H1 (cell line): Measurements from ENCODE around the gene APH1A. TPM values are rescaled to one million over a fixed set of nuclear protein-coding genes. Genes with fewer than 3 reads are reported as not detected.

Experiments
- CTCF ChIA-PET: fragments of 300-600 bp; sonication (Branson Sonifier 250); formaldehyde crosslinking; loops from one replicate; lab custom pipeline; 2021; ENCODE audit not compliant: partially characterized antibody; lab: Charles Lee
- POLR2A ChIA-PET: fragments of 300-600 bp; sonication (Branson Sonifier 250); formaldehyde crosslinking; loops from one replicate; lab custom pipeline; 2021; ENCODE audit warnings: inconsistent platforms; ENCODE audit not compliant: partially characterized antibody; lab: Charles Lee
- DNase-seq, 2 experiments: peaks; one replicate each; pipeline versions ENCODE4 v3.0.0 to v3.0.0-alpha.2; 2010 to 2022; ENCODE audit warnings: low spot score in 2 of 2, low read depth in 1 of 2, mixed read lengths in 1 of 2
- FAIRE-seq: peaks from 2 replicates; lab custom pipeline; 2011; peaks lifted over from hg19 to GRCh38; lab: Jason Lieb, UNC
- H2AFZ ChIP-seq: 2 replicates; pipeline ENCODE4 v1.8.1; 2012; ENCODE audit warnings: low read length, inconsistent platforms
- H2AK5ac ChIP-seq: 2 replicates; pipeline ENCODE4 v1.6.1; 2013; ENCODE audit warnings: low read depth, low read length
- H2BK120ac ChIP-seq: replicated peaks from 2 replicates; pipeline ENCODE3; 2013; ENCODE audit warnings: low read depth, low read length, inconsistent platforms
- H2BK12ac ChIP-seq: 2 replicates; pipeline ENCODE4 v1.6.1; 2013; ENCODE audit warnings: low read depth, low read length
- H2BK15ac ChIP-seq: 2 replicates; pipeline ENCODE4 v1.6.1; 2013; ENCODE audit warnings: low read length
- H2BK20ac ChIP-seq: 2 replicates; pipeline ENCODE4 v1.6.1; 2013; ENCODE audit warnings: low read length
- H2BK5ac ChIP-seq: 2 replicates; pipeline ENCODE4 v1.6.1; 2013; ENCODE audit warnings: low read depth, low read length
- H3K14ac ChIP-seq: 2 replicates; pipeline ENCODE4 v1.6.1; 2013; ENCODE audit warnings: inconsistent platforms; ENCODE audit not compliant: insufficient read length
- H3K18ac ChIP-seq: 2 replicates; pipeline ENCODE4 v1.6.1; 2013; ENCODE audit warnings: low read length; ENCODE audit errors: extremely low read depth
- H3K23ac ChIP-seq: 2 replicates; pipeline ENCODE4 v1.6.1; 2013; ENCODE audit warnings: inconsistent platforms; ENCODE audit not compliant: insufficient read length
- H3K23me2 ChIP-seq: 2 replicates; pipeline ENCODE4 v1.6.1; 2013; ENCODE audit warnings: low read depth, low read length
- H3K27ac ChIP-seq: 2 replicates; pipeline ENCODE4 v1.6.1; 2011; ENCODE audit warnings: low read depth, low read length, inconsistent platforms
- H3K27me3 ChIP-seq, 4 experiments: replicated peaks in 1 of 4; 1 replicate in 1 of 4; 2 replicates in 3 of 4; pipeline versions ENCODE4 v1.6.1 to v1.8.1; 2011 to 2013; ENCODE audit warnings: low read length in 3 of 4, mild to moderate bottlenecking in 3 of 4, inconsistent platforms in 2 of 4, mixed read lengths in 2 of 4, moderate library complexity in 1 of 4; ENCODE audit not compliant: control insufficient read depth in 3 of 4, insufficient read depth in 3 of 4; ENCODE audit errors: extremely low read depth in 1 of 4
- H3K36me3 ChIP-seq, 4 experiments: 2 replicates each; pipeline versions ENCODE4 v1.6.1 to v1.8.1; 2011 to 2013; ENCODE audit warnings: mild to moderate bottlenecking in 4 of 4, low read length in 3 of 4, moderate library complexity in 2 of 4, control low read depth in 1 of 4, inconsistent platforms in 1 of 4; ENCODE audit not compliant: insufficient read depth in 4 of 4, control insufficient read depth in 2 of 4
- H3K4ac ChIP-seq: replicated peaks from 2 replicates; pipeline ENCODE3; 2013; ENCODE audit warnings: low read length, low read depth, mixed read lengths, inconsistent platforms; ENCODE audit not compliant: insufficient read length
- H3K4me1 ChIP-seq, 4 experiments: replicated peaks in 1 of 4; 1 replicate in 1 of 4; 2 replicates in 3 of 4; pipeline versions ENCODE4 v1.6.1 to v1.8.1; 2011 to 2013; ENCODE audit warnings: low read length in 3 of 4, inconsistent platforms in 2 of 4, mixed read lengths in 1 of 4; ENCODE audit not compliant: insufficient read depth in 4 of 4, control insufficient read depth in 3 of 4
- H3K4me2 ChIP-seq, 2 experiments: 2 replicates each; pipeline versions ENCODE4 v1.6.1 to v1.8.1; 2011 to 2013; ENCODE audit warnings: low read depth in 2 of 2, low read length in 2 of 2, control low read depth in 1 of 2, inconsistent platforms in 1 of 2, mild to moderate bottlenecking in 1 of 2; ENCODE audit not compliant: insufficient read depth in 1 of 2
- H3K4me3 ChIP-seq, 4 experiments: fragments of 200-600, 300-600 bp in 1 of 4; sonication (generic), shearing (Covaris generic), sonication (Bioruptor Twin) in 1 of 4; 2 replicates each; pipeline versions ENCODE4 v1.5.1 to v1.8.1; 2011 to 2016; ENCODE audit warnings: low read length in 4 of 4, low read depth in 3 of 4, control low read depth in 2 of 4, inconsistent platforms in 2 of 4, mild to moderate bottlenecking in 2 of 4, mixed read lengths in 1 of 4, moderate library complexity in 1 of 4; ENCODE audit not compliant: insufficient read depth in 2 of 4; ENCODE audit errors: extremely low read depth in 1 of 4
- H3K56ac ChIP-seq: replicated peaks from 2 replicates; pipeline ENCODE3; 2013; ENCODE audit warnings: low read depth, mild to moderate bottlenecking, mixed read lengths, low read length, inconsistent platforms; ENCODE audit not compliant: insufficient read length
- H3K79me1 ChIP-seq: 2 replicates; pipeline ENCODE4 v1.6.1; 2013; ENCODE audit warnings: low read depth, low read length, control low read depth
- H3K79me2 ChIP-seq, 2 experiments: 2 replicates each; pipeline versions ENCODE4 v1.6.1 to v1.8.1; 2012 to 2013; ENCODE audit warnings: low read length in 2 of 2, mild to moderate bottlenecking in 2 of 2, inconsistent platforms in 1 of 2; ENCODE audit not compliant: insufficient read depth in 2 of 2, control insufficient read depth in 1 of 2
- H3K9ac ChIP-seq, 4 experiments: replicated peaks in 1 of 4; 1 replicate in 1 of 4; 2 replicates in 3 of 4; pipeline versions ENCODE4 v1.6.1 to v1.8.1; 2011 to 2013; ENCODE audit warnings: low read depth in 3 of 4, low read length in 3 of 4, control low read depth in 2 of 4, mild to moderate bottlenecking in 2 of 4, moderate library complexity in 2 of 4, inconsistent platforms in 1 of 4; ENCODE audit errors: extremely low read depth in 1 of 4
- H3K9me3 ChIP-seq, 2 experiments: 2 replicates each; pipeline versions ENCODE4 v1.6.1 to v1.8.1; 2012 to 2013; ENCODE audit warnings: mild to moderate bottlenecking in 2 of 2, moderate library complexity in 2 of 2, control low read depth in 1 of 2, inconsistent platforms in 1 of 2, low read depth in 1 of 2, low read length in 1 of 2, mixed read lengths in 1 of 2; ENCODE audit not compliant: insufficient read depth in 2 of 2
- H4K20me1 ChIP-seq, 2 experiments: replicated peaks in 1 of 2; 2 replicates each; pipeline versions ENCODE3 to v1.8.1; 2011 to 2013; ENCODE audit warnings: inconsistent platforms in 2 of 2, low read length in 2 of 2, mild to moderate bottlenecking in 1 of 2; ENCODE audit not compliant: insufficient read depth in 2 of 2, control insufficient read depth in 1 of 2
- H4K5ac ChIP-seq: 2 replicates; pipeline ENCODE4 v1.6.1; 2013; ENCODE audit warnings: low read length, low read depth, mixed read lengths, inconsistent platforms; ENCODE audit not compliant: insufficient read length
- H4K8ac ChIP-seq: 2 replicates; pipeline ENCODE4 v1.8.0; 2013; ENCODE audit warnings: mild to moderate bottlenecking, moderate library complexity, low read length, inconsistent platforms; ENCODE audit not compliant: insufficient read depth; ENCODE audit errors: extremely low read depth
- H4K91ac ChIP-seq: replicated peaks from 2 replicates; pipeline ENCODE3; 2013; ENCODE audit warnings: low read length, mixed read lengths, inconsistent platforms; ENCODE audit not compliant: insufficient read length
- WGBS, 2 experiments: shearing (Covaris generic) in 1 of 2; methylation state at CpG; one replicate each; pipeline versions ENCODE4 v1.1.6 to v1.1.7; 2013 to 2015; ENCODE audit warnings: low lambda C conversion rate in 2 of 2, mixed read lengths in 2 of 2, inconsistent platforms in 1 of 2, low coverage in 1 of 2, missing lambda C conversion rate in 1 of 2; ENCODE audit not compliant: insufficient replicate concordance in 2 of 2, insufficient coverage in 1 of 2, insufficient read length in 1 of 2; ENCODE audit errors: extremely low coverage in 1 of 2, missing lambda C conversion rate in 1 of 2; 5-methylcytosine and 5-hydroxymethylcytosine counted together
- polyA plus RNA-seq, 7 experiments: library from polyadenylated mRNA; depleted of rRNA in 3 of 7; stranded (reverse) in 5 of 7; unstranded in 2 of 7; fragments of >200 nt in 5 of 7; fragments of 200-250 nt in 2 of 7; gene quantifications; 1 replicate in 5 of 7; 2 replicates in 1 of 7; 4 replicates in 1 of 7; pipeline versions ENCODE4 v1.2.1 to v1.2.3, GENCODE V29; 2011 to 2013; ENCODE audit warnings: missing spikeins in 2 of 7, mixed read lengths in 2 of 7
- total RNA-seq: library from RNA; stranded (reverse); fragmentation: NEBNext Ultra II Directional; extraction: Animal tissue kit (Norgen Biotek cat#: 25700); gene quantifications from 2 replicates; pipeline ENCODE4 v1.2.1, GENCODE V29; 2021

APH1A gene
- total and polyA plus RNA-seq, 2 of the 8 experiments (the other 6 are each of a cell fraction or from before 2014, with no cell fraction given), result 111 to 183 TPM

- H3K4me3 ChIP-seq, result peak overlapping the region; percentile 69 to 86 (median 81)
- peaks cover 0 to 7% (median 7%) of the 10 kb centered on the region in 4 experiments; a peak in 4 of 7 replicates for H3K27me3 ChIP-seq
- peak; percentile 36 for FAIRE-seq
- H2BK5ac ChIP-seq, result peak overlapping the region; percentile 83; the same call in 1 of the 2 replicates
- peak overlapping the region; percentile 41; the same call in 1 of the 2 replicates for H2BK12ac ChIP-seq
- peak overlapping the region; percentile 88 for H3K27ac ChIP-seq
- H3K9me3 ChIP-seq, result no peaks in the 10 kb centered on the region
- no peak overlapping the region for H3K14ac ChIP-seq
- no peak overlapping the region for H2BK20ac ChIP-seq
- H2AFZ ChIP-seq, result 0 out of 2 replicates have a peak overlapping the region, but pooled peaks have one; percentile 39
- H3K18ac ChIP-seq, result peak overlapping the region; percentile 84; the same call in 1 of the 2 replicates
- no peak overlapping the region for H3K23ac ChIP-seq
- peak overlapping the region; percentile 84 to 94 for H3K4me2 ChIP-seq
- 4% methylated on average over 15 of the region's 15 CpGs; no CpG with 5 or more reads in 1 of the 2 experiments for WGBS, 2 experiments
- ChIA-PET CTCF (interaction anchor here (0.6 to 16.5 kb wide), 10 partner anchors 10 to 843 kb away, joined by 3 to 326 read pairs (median 4); partner anchors contain the start of genes APH1A, C1orf54 and CA14), POLR2A (interaction anchor here (0.5 to 25.2 kb wide), 8 partner anchors 10 to 245 kb away, joined by 3 to 535 read pairs (median 10); partner anchors contain the start of genes APH1A, C1orf54, CA14 and RPRD2)
- H3K79me2 ChIP-seq, result no peaks in the 10 kb centered on the region
- no peak overlapping the region for H2BK120ac ChIP-seq
- no peaks in the 10 kb centered on the region for H3K79me1 ChIP-seq
- H3K36me3 ChIP-seq, result peaks cover 1 to 12% (median 5%) of the 10 kb centered on the region in 4 experiments; a peak in 6 of 8 replicates
- H3K56ac ChIP-seq, result no peak overlapping the region
- H3K23me2 ChIP-seq, result peaks cover 8% of the 10 kb centered on the region; the same call in 1 of the 2 replicates
- H3K4me1 ChIP-seq, result peaks cover 0 to 4% (median 2%) of the 10 kb centered on the region in 4 experiments; a peak in 2 of 7 replicates
- no peak overlapping the region for H4K91ac ChIP-seq
- DNase-seq, result peak in 1 of 2 experiments; percentile 67
- no peak overlapping the region for H2BK15ac ChIP-seq
- peak overlapping the region; percentile 86 to 91 (median 90) for H3K9ac ChIP-seq
- peak overlapping the region; percentile 92; the same call in 1 of the 2 replicates for H4K8ac ChIP-seq
- peaks cover 0 to 2% of the 10 kb centered on the region in 2 experiments for H4K20me1 ChIP-seq
- H4K5ac ChIP-seq, result peak overlapping the region; percentile 65
- H3K4ac ChIP-seq, result no peak overlapping the region
- H2AK5ac ChIP-seq, result no peak overlapping the region; the same call in 1 of the 2 replicates
These were observed 12.5 kb upstream of the APH1A start for GRCh38 chr1:150281221-150281757.
